Panc1 (cell line): Measurements from ENCODE around the gene KLHL30.

ENCODE experiments used
- POLR2AphosphoS5 ChIP-seq: IDR thresholded peaks from 2 replicates; pipeline ENCODE4 v1.6.1; 2012; ENCODE audit warnings: mild to moderate bottlenecking, low read depth, low read length, moderate library complexity
- SIN3A ChIP-seq: IDR thresholded peaks from 2 replicates; pipeline ENCODE4 v1.6.1; 2012; ENCODE audit warnings: low read depth, mild to moderate bottlenecking, low read length, moderate library complexity, borderline replicate concordance; ENCODE audit not compliant: insufficient read depth
- TCF7L2 ChIP-seq: IDR thresholded peaks from 2 replicates; pipeline ENCODE4 v1.6.1; 2011; ENCODE audit warnings: mild to moderate bottlenecking, low read depth, low read length, inconsistent platforms
- TF ChIP-seq, protein P1 (sequence below): fragments of 450-650 bp; IDR thresholded peaks from 2 replicates; pipeline ENCODE4 v1.5.1; 2017; ENCODE audit warnings: mild to moderate bottlenecking
- TF ChIP-seq, protein P2 (sequence below), 2 experiments: IDR thresholded peaks; 2 replicates each; pipeline ENCODE4 v1.6.1; 2011 to 2012; ENCODE audit warnings: low read depth in 2 of 2, control low read depth in 1 of 2, low read length in 1 of 2, mild to moderate bottlenecking in 1 of 2, moderate library complexity in 1 of 2; ENCODE audit not compliant: insufficient read depth in 1 of 2

DNA sequence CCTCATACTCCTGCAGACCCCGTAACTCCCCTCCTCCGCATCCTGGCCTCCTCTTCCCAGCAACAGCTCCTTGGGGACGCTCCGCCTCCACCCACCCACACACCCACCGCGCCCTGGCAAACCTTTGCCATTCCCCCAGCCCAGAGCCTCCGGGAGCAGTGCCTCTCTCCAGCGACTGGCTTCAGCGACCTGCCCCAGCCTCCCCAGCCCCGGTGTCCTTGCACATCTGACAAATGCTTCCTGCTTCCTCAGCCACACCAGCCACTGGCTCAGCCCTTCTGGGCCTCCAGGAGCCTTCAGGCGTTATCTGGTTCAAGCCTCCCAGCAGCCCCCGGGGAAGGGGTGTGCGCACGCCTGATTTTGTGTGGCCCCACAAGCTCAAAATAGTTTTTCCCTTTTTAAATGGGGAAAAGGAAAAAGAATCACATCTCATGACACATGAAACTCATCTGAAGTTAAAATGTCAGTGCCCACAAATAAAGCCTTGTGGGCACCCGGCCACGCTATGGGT, 24.1 kb upstream of the KLHL30 start:
- TF ChIP-seq, protein P1, sequence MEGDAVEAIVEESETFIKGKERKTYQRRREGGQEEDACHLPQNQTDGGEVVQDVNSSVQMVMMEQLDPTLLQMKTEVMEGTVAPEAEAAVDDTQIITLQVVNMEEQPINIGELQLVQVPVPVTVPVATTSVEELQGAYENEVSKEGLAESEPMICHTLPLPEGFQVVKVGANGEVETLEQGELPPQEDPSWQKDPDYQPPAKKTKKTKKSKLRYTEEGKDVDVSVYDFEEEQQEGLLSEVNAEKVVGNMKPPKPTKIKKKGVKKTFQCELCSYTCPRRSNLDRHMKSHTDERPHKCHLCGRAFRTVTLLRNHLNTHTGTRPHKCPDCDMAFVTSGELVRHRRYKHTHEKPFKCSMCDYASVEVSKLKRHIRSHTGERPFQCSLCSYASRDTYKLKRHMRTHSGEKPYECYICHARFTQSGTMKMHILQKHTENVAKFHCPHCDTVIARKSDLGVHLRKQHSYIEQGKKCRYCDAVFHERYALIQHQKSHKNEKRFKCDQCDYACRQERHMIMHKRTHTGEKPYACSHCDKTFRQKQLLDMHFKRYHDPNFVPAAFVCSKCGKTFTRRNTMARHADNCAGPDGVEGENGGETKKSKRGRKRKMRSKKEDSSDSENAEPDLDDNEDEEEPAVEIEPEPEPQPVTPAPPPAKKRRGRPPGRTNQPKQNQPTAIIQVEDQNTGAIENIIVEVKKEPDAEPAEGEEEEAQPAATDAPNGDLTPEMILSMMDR: no peak
- TF ChIP-seq POLR2AphosphoS5 (no peak), TCF7L2 (no peak), SIN3A (no peak)
- TF ChIP-seq, protein P2, sequence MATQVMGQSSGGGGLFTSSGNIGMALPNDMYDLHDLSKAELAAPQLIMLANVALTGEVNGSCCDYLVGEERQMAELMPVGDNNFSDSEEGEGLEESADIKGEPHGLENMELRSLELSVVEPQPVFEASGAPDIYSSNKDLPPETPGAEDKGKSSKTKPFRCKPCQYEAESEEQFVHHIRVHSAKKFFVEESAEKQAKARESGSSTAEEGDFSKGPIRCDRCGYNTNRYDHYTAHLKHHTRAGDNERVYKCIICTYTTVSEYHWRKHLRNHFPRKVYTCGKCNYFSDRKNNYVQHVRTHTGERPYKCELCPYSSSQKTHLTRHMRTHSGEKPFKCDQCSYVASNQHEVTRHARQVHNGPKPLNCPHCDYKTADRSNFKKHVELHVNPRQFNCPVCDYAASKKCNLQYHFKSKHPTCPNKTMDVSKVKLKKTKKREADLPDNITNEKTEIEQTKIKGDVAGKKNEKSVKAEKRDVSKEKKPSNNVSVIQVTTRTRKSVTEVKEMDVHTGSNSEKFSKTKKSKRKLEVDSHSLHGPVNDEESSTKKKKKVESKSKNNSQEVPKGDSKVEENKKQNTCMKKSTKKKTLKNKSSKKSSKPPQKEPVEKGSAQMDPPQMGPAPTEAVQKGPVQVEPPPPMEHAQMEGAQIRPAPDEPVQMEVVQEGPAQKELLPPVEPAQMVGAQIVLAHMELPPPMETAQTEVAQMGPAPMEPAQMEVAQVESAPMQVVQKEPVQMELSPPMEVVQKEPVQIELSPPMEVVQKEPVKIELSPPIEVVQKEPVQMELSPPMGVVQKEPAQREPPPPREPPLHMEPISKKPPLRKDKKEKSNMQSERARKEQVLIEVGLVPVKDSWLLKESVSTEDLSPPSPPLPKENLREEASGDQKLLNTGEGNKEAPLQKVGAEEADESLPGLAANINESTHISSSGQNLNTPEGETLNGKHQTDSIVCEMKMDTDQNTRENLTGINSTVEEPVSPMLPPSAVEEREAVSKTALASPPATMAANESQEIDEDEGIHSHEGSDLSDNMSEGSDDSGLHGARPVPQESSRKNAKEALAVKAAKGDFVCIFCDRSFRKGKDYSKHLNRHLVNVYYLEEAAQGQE (IDR thresholded peaks at IDR 0.05; ENCODE audit: insufficient read depth in 1 of 2, low read depth in 2 of 2, low read length in 1 of 2): no peak
